Measurements from ENCODE around the gene TMPRSS7.
A peak's percentile ranks its signal among the peaks of the same experiment; 100 is the strongest.

The TMPRSS7 gene

DNA sequence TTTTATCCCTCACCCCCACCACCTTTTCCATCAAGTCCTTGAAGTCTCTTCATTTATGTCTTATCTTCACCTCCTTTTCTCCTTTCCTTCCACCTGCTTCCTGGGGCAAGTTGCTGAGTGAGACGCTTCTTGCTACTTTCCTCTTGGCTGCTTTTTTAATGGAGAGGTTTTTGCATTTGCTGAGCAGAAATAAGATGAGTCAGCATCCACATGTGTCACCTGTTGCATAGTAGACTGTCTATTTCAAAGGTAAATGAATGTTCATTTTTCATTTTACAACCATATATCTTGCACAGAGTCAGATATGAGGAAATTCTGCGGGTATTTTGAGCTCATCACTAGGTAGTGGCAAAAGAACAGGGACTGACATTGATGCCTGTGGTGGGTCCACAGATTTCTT, 70.2 kb downstream of the TMPRSS7 start:
- ATAC-seq (replicated peaks) (no peak), DNase-seq (no peak)
- Mint-ChIP-seq H3K4me1 (ENCODE audit: low read depth in 2 of 2) (no peaks in the 10 kb centered on the region), H3K27ac (no peak overlapping the region), H3K27me3 (peaks cover 4 to 8% of the 10 kb centered on the region in 2 donors), H3K4me3 (no peak overlapping the region), H3K9me3 (no peaks in the 10 kb centered on the region), H3K36me3 (ENCODE audit: insufficient read depth) (no peaks in the 10 kb centered on the region)

DNA sequence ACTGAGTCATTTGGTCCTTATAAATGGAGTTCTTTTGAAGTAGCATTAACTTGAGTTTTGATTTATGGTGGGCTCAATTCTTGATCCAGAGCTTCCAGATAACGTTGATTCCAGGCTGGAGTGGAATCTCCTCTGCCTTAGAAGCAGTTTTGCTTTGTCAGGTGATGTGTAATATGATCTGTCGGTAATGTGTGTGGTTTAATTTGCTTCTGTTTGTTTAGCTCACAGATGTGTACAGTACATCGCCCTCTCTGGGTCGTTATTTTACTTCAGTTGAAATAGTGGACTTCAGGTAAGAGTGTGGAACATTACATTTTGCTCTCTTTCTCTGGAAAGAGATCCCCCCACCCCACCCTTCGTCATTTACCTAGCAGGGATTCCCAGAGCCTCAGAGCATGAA, 74.8 kb downstream of the TMPRSS7 start:
- Mint-ChIP-seq H3K27me3 (peaks cover 0 to 8% of the 10 kb centered on the region in 2 donors), H3K4me3 (no peak overlapping the region), H3K27ac (no peak overlapping the region), H3K36me3 (ENCODE audit: insufficient read depth) (peaks cover 2% of the 10 kb centered on the region), H3K4me1 (ENCODE audit: low read depth in 2 of 2) (peaks cover 0 to 4% of the 10 kb centered on the region in 2 donors), H3K9me3 (no peaks in the 10 kb centered on the region)
- no peak for DNase-seq
- ATAC-seq (replicated peaks) = no peak

- Mint-ChIP-seq H3K27ac (no peak overlapping the region), H3K27me3 (no peaks in the 10 kb centered on the region), H3K4me1 (ENCODE audit: low read depth in 2 of 2) (peaks cover 1 to 14% of the 10 kb centered on the region in 2 donors), H3K4me3 (no peak overlapping the region), H3K9me3 (no peaks in the 10 kb centered on the region), H3K36me3 (ENCODE audit: insufficient read depth) (peaks cover 2% of the 10 kb centered on the region)
- ATAC-seq (replicated peaks) (peak; percentile 91), DNase-seq (peak; percentile 48 to 53 (median 49))
Measured at GRCh38 chr3:112111785-112112402, 77.4 kb downstream of the TMPRSS7 start.

DNA sequence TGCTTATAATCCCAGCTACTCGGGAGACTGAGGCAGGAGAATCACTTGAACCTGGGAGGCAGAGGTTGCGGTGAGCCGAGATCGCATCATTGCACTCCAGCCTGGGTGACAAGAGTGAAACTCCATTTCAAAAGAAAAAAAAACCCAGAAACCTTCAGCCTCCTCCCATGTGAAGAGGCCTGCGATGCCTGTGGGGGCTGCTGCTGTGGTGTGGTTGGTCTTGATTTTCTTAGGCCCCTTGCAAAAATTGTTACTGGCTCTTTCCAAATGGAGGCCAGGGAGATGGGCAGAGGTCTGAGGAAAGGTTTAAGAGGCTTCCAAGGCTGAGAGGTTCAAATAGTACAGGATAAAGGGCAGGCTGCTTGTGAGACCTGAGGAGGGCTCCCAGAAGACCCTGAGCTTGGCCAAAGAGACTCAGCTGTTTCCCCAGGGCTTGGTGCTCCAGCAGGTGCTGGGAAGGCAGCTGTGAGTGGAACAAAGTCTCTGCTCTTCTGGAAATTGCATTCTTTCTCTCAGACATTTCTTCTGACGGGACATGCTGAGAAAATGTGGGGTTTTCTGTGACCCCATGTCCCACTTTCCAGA, 80.1 kb downstream of the TMPRSS7 start:
- H3K27me3 Mint-ChIP-seq = no peaks in the 10 kb centered on the region
- H3K4me3 Mint-ChIP-seq = no peak overlapping the region
- no peaks in the 10 kb centered on the region for H3K9me3 Mint-ChIP-seq
- no peak overlapping the region for H3K27ac Mint-ChIP-seq
- ATAC-seq (replicated peaks) (no peak), DNase-seq (no peak)
- peaks cover 2% of the 10 kb centered on the region for H3K36me3 Mint-ChIP-seq (ENCODE audit: insufficient read depth)
- peaks cover 1 to 38% of the 10 kb centered on the region in 2 donors for H3K4me1 Mint-ChIP-seq (ENCODE audit: low read depth in 2 of 2)

GRCh38 chr3:112115161-112115739, 80.7 kb downstream of the TMPRSS7 start:
- no peaks in the 10 kb centered on the region for H3K27me3 Mint-ChIP-seq
- no peak overlapping the region for H3K4me3 Mint-ChIP-seq
- DNase-seq = no peak
- no peak for ATAC-seq (replicated peaks)
- peaks cover 3 to 39% of the 10 kb centered on the region in 2 donors for H3K4me1 Mint-ChIP-seq (ENCODE audit: low read depth in 2 of 2)
- peaks cover 2% of the 10 kb centered on the region for H3K36me3 Mint-ChIP-seq (ENCODE audit: insufficient read depth)
- no peak overlapping the region for H3K27ac Mint-ChIP-seq
- H3K9me3 Mint-ChIP-seq = no peaks in the 10 kb centered on the region

DNA sequence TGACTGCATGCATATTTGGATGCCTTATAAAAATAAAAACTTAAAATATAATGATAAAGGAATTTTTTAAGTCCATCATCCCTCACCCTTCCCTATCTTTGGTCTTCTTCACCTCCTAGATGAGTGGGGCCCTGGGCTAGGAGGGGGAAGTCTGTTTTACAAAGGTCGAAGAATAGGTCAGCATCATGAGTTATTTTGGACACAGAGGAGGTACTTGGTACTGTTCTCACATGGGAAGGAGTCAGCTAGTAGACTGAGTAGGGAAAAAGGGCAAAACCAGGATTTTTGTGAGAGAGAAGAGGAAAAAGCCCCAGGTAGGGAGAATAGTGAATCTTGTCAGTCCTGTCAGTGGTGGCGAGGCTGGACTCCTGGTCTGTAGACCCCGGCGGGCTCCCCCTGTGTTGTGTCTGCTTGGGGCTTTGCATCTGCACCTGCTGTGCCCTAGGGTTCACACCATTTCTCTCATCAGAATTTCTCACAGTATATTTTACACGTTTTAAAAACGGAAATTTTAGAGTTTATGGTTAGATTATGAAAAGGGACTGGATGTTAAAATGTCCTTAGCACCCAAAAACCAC, 81.4 kb downstream of the TMPRSS7 start:
- no peak for ATAC-seq (replicated peaks)
- peak overlapping the region in 1 of 2 donors; percentile 80 for H3K4me3 Mint-ChIP-seq
- peak overlapping the region in 1 of 2 donors; percentile 87 for H3K27ac Mint-ChIP-seq
- peaks cover 2% of the 10 kb centered on the region for H3K36me3 Mint-ChIP-seq (ENCODE audit: insufficient read depth)
- no peaks in the 10 kb centered on the region for H3K27me3 Mint-ChIP-seq
- peaks cover 6 to 40% of the 10 kb centered on the region in 2 donors for H3K4me1 Mint-ChIP-seq (ENCODE audit: low read depth in 2 of 2)
- no peak for DNase-seq
- no peaks in the 10 kb centered on the region for H3K9me3 Mint-ChIP-seq

GRCh38 chr3:112116748-112117186, 82.2 kb downstream of the TMPRSS7 start:
- Mint-ChIP-seq H3K4me3 (peak overlapping the region; percentile 26 to 80), H3K27me3 (no peaks in the 10 kb centered on the region), H3K27ac (peak overlapping the region in 1 of 2 donors; percentile 87), H3K4me1 (ENCODE audit: low read depth in 2 of 2) (peaks cover 6 to 46% of the 10 kb centered on the region in 2 donors), H3K36me3 (ENCODE audit: insufficient read depth) (peaks cover 2% of the 10 kb centered on the region), H3K9me3 (no peaks in the 10 kb centered on the region)
- no peak for DNase-seq
- ATAC-seq (replicated peaks) = no peak

GRCh38 chr3:112117415-112117814, 82.9 kb downstream of the TMPRSS7 start:
- Mint-ChIP-seq H3K27ac (peak overlapping the region in 1 of 2 donors; percentile 87), H3K27me3 (no peaks in the 10 kb centered on the region), H3K36me3 (ENCODE audit: insufficient read depth) (peaks cover under 1% of the 10 kb centered on the region), H3K9me3 (no peaks in the 10 kb centered on the region), H3K4me1 (ENCODE audit: low read depth in 2 of 2) (peaks cover 6 to 46% of the 10 kb centered on the region in 2 donors), H3K4me3 (peak overlapping the region in 1 of 2 donors; percentile 80)
- ATAC-seq (replicated peaks) (no peak), DNase-seq (no peak)

GRCh38 chr3:112117841-112118571, 83.5 kb downstream of the TMPRSS7 start:
- DNase-seq (no peak), ATAC-seq (replicated peaks) (peak; percentile 46)
- Mint-ChIP-seq H3K4me3 (peak overlapping the region in 1 of 2 donors; percentile 80), H3K36me3 (ENCODE audit: insufficient read depth) (no peaks in the 10 kb centered on the region), H3K9me3 (no peaks in the 10 kb centered on the region), H3K27me3 (no peaks in the 10 kb centered on the region), H3K27ac (peak overlapping the region in 1 of 2 donors; percentile 87), H3K4me1 (ENCODE audit: low read depth in 2 of 2) (peaks cover 6 to 46% of the 10 kb centered on the region in 2 donors)

DNA sequence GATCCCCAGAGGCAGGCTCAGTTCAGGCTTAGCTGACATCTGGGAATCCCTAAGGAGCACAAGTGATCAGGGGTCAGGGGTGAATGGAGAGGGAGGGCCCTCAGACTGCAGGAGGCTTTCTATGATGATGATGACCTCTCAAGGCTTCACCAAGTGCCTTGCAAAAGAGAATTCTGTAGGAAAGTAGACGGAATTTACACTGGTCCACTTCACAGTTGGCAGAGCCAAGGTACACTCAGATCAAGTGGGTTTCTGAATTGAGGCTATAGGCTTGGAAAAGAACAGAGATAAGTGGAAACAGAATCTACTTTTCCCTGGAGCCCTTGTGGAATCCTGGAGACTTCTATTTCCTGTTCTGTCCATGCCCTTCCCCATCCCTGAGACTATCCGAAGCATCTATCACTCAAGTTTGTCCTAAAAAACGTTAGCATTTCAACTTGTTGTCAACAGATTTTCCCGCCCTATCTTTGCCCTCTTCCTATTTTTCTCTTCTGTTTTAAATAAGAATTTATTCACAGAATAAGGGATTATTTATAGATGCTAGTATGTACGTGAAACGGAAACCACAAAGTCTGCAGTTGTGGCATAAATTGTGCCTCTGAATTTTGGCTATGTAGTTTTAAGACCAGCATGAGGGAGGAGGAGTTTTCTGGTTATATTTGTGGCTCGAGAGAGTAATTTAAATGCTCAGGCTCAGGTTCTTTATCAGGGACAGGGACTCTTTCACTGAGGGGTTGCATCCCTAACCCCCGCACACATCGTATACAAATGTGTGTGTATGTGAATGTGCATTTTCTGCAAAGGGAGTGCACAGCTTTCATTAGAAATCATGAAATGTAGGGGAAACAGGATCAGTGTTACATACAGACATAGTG, 85.7 kb downstream of the TMPRSS7 start:
- Mint-ChIP-seq H3K27ac (no peak overlapping the region), H3K9me3 (no peaks in the 10 kb centered on the region), H3K4me3 (peak overlapping the region in 1 of 2 donors; percentile 7), H3K36me3 (ENCODE audit: insufficient read depth) (no peaks in the 10 kb centered on the region), H3K4me1 (ENCODE audit: low read depth in 2 of 2) (peaks cover 5 to 38% of the 10 kb centered on the region in 2 donors), H3K27me3 (no peaks in the 10 kb centered on the region)
- ATAC-seq (replicated peaks) (peak; percentile 48), DNase-seq (no peak)

DNA sequence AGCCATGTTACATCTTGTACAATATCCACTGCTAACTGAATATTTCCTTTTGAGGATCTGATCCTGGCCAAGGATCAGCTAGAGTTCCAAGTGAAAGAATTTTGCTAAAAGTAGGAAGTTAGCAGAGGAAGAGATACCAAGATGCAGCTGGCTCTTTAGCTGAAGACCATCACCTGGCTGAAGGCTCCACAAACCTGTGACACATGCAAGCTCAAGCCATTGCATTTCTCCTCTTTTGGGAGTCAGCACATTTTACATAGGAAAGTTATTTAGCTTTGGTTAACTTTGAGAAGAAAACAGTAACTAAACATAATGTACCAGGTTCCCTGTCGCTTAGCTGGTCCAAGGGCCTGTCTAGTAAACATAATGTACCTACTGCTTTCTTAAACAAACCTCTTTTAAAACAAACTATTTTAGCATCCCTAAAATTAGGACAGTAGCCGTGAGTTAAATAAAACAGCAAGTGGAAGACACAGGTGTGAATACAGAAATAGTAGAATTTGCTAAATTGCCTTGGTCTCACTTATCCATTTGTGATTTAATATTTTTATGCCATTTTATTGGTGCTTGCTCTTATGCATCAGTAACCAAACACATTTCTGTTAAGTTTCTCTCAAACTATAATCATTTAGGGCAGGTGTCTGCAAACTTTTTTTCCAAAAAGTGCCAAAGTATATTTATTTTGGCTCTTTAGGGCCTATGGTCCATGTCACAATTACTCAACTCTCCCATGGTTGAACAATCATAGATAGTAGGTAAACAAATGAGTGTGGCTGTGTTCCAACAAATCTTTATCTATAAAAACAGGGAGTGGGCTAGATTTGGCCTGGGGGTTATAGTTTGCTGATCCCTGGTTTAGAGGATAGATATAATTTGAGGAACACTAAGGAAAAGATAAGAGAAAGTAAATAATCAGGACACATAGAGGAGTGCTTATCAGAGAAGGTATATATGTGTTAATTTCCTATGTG, 87.3 kb downstream of the TMPRSS7 start:
- Mint-ChIP-seq H3K9me3 (no peaks in the 10 kb centered on the region), H3K4me1 (ENCODE audit: low read depth in 2 of 2) (peaks cover 14 to 45% of the 10 kb centered on the region in 2 donors), H3K4me3 (no peak overlapping the region), H3K27ac (no peak overlapping the region), H3K27me3 (no peaks in the 10 kb centered on the region), H3K36me3 (ENCODE audit: insufficient read depth) (no peaks in the 10 kb centered on the region)
- ATAC-seq (replicated peaks) (no peak), DNase-seq (no peak)

DNA sequence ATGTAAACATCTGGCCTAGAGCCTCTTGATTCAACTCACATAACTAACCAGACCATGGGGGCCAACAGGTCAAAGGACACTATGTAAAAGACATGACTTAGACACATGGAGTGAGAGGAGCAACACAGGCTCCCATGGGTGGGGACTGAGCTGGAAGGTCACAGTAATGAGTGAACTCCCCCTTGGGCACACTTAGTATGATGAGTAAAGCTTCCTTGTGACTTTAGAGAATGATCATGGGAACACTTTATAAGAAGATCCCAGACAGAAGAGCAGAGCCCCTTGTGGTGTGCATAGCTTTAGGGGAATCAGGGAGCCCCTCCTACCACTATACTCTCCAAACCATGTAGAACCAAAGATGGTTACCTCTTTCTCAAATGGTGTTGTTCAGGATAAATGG, 88.3 kb downstream of the TMPRSS7 start:
- no peaks in the 10 kb centered on the region for H3K27me3 Mint-ChIP-seq
- H3K4me3 Mint-ChIP-seq = no peak overlapping the region
- DNase-seq (no peak), ATAC-seq (replicated peaks) (no peak)
- H3K27ac Mint-ChIP-seq = no peak overlapping the region
- peaks cover 14 to 43% of the 10 kb centered on the region in 2 donors for H3K4me1 Mint-ChIP-seq (ENCODE audit: low read depth in 2 of 2)
- no peaks in the 10 kb centered on the region for H3K9me3 Mint-ChIP-seq
- no peaks in the 10 kb centered on the region for H3K36me3 Mint-ChIP-seq (ENCODE audit: insufficient read depth)
